HepG2 (cell line): ENCODE measurements around the gene KTI12. TPM values are rescaled to one million over a fixed set of nuclear protein-coding genes. Genes with fewer than 3 reads are reported as not detected.

ENCODE experiments used
- ATAC-seq: fragments of 200-7000 bp; cut with Tn5 transposase; 3 replicates; pipeline ENCODE4 v1.9.1; 2020; ENCODE audit warnings: mild to moderate bottlenecking, moderate library complexity
- BruUV-seq: library from RNA; stranded (reverse); fragments of 400-500 nt; replicated peaks from 2 replicates; lab custom pipeline; 2021; lab: Mats Ljungman, UMichigan
- CTCF ChIA-PET: fragments of 300-600 bp; formaldehyde crosslinking; extraction: SDS; loops from one replicate; lab custom pipeline; 2021; ENCODE audit warnings: low total read pairs, inconsistent platforms, low intra/inter-chr PET ratio; lab: Yijun Ruan, JAX
- POLR2A ChIA-PET: fragments of 350-600 bp; sonication (Branson Sonifier 250); formaldehyde crosslinking; loops from one replicate; lab custom pipeline; 2020; ENCODE audit warnings: antibody characterized with exemption, inconsistent platforms; lab: Yijun Ruan, JAX
- DNase-seq: peaks from one replicate; pipeline ENCODE4 v3.0.0-alpha.2; 2015; ENCODE audit warnings: low spot score
- FAIRE-seq: peaks from 3 replicates; lab custom pipeline; 2011; peaks lifted over from hg19 to GRCh38; lab: Jason Lieb, UNC
- H2AFZ ChIP-seq: one replicate; pipeline ENCODE4 v1.6.1; 2011; ENCODE audit warnings: low read length, inconsistent platforms
- H3K27ac ChIP-seq: fragments of 300-600 bp; 3 replicates; pipeline ENCODE4 v1.8.0; 2011; ENCODE audit warnings: mixed run types, mild to moderate bottlenecking, mixed read lengths, low read length, inconsistent platforms; ENCODE audit not compliant: insufficient read depth; ENCODE audit errors: extremely low read length
- H3K27me3 ChIP-seq, 2 experiments: fragments of 200-600 bp in 1 of 2; 2 replicates in 1 of 2; 3 replicates in 1 of 2; pipeline versions ENCODE4 v1.6.0 to v1.8.0; 2011; ENCODE audit warnings: low read length in 2 of 2, mild to moderate bottlenecking in 2 of 2, moderate library complexity in 2 of 2, inconsistent platforms in 1 of 2; ENCODE audit not compliant: insufficient read depth in 2 of 2, control insufficient read depth in 1 of 2
- H3K36me3 ChIP-seq, 2 experiments: fragments of 200-600 bp in 1 of 2; replicated peaks in 1 of 2; 2 replicates in 1 of 2; 3 replicates in 1 of 2; pipeline versions ENCODE4 v1.5.1 to v1.8.0; 2011; ENCODE audit warnings: low read length in 2 of 2, inconsistent platforms in 1 of 2; ENCODE audit not compliant: insufficient read depth in 2 of 2, control insufficient read depth in 1 of 2
- H3K4me1 ChIP-seq: 2 replicates; pipeline ENCODE4 v1.5.1; 2012; ENCODE audit warnings: low read length, inconsistent platforms; ENCODE audit not compliant: insufficient read depth
- H3K4me2 ChIP-seq: 2 replicates; pipeline ENCODE4 v1.6.0; 2011; ENCODE audit warnings: low read depth, low read length, inconsistent platforms
- H3K4me3 ChIP-seq, 3 experiments: fragments of 200-600 bp in 1 of 3; sonication (generic), shearing (Covaris generic) in 1 of 3; replicated peaks in 1 of 3; 2 replicates each; pipeline ENCODE4 v1.5.1; 2011 to 2016; ENCODE audit warnings: low read length in 3 of 3, inconsistent platforms in 2 of 3, low read depth in 2 of 3, mild to moderate bottlenecking in 2 of 3, control low read depth in 1 of 3, mixed read lengths in 1 of 3; ENCODE audit not compliant: insufficient read depth in 1 of 3
- H3K79me2 ChIP-seq: one replicate; pipeline ENCODE4 v1.6.1; 2011; ENCODE audit warnings: low read length, inconsistent platforms; ENCODE audit not compliant: insufficient read depth
- H3K9ac ChIP-seq: 2 replicates; pipeline ENCODE4 v1.6.0; 2011; ENCODE audit warnings: mild to moderate bottlenecking, low read depth, low read length, inconsistent platforms; ENCODE audit not compliant: insufficient read depth
- H3K9me3 ChIP-seq: 2 replicates; pipeline ENCODE4 v1.5.1; 2012; ENCODE audit warnings: mild to moderate bottlenecking, low read length
- H4K20me1 ChIP-seq: 2 replicates; pipeline ENCODE4 v1.6.0; 2011; ENCODE audit warnings: inconsistent platforms, mild to moderate bottlenecking, low read length, moderate library complexity; ENCODE audit not compliant: insufficient read depth
- ATF1 ChIP-seq: IDR thresholded peaks from 2 replicates; pipeline ENCODE4 v1.6.1; 2016; ENCODE audit warnings: mild to moderate bottlenecking, control low read depth
- ATF6 ChIP-seq: sonication (generic); formaldehyde crosslinking; conservative IDR thresholded peaks from 2 replicates; pipeline ENCODE4 v1.4.0; 2020; ENCODE audit warnings: missing genetic modification reagents
- MXD4 ChIP-seq: IDR thresholded peaks from 2 replicates; pipeline ENCODE4 v1.6.1; 2016; ENCODE audit warnings: mild to moderate bottlenecking, missing biosample characterization, missing genetic modification reagents
- PAF1 ChIP-seq: IDR thresholded peaks from 2 replicates; pipeline ENCODE4 v1.6.1; 2016; ENCODE audit warnings: missing genetic modification reagents, missing compliant biosample characterization
- PHF8 ChIP-seq: sonication (generic); formaldehyde crosslinking; IDR thresholded peaks from 2 replicates; pipeline ENCODE4 v1.5.0; 2020; ENCODE audit warnings: missing genetic modification reagents
- POGK ChIP-seq: sonication (generic); formaldehyde crosslinking; conservative IDR thresholded peaks from 2 replicates; pipeline ENCODE4 v1.8.0; 2022; ENCODE audit warnings: mild to moderate bottlenecking, moderate library complexity, missing genetic modification reagents
- TBL1XR1 ChIP-seq: fragments of 150-350 bp; IDR thresholded peaks from 2 replicates; pipeline ENCODE4 v1.6.1; 2014; ENCODE audit warnings: borderline replicate concordance, low read length; ENCODE audit not compliant: partially characterized antibody
- TCF12 ChIP-seq, 2 experiments: fragments of 450-650 bp in 1 of 2; sonication (generic) in 1 of 2; formaldehyde crosslinking in 1 of 2; IDR thresholded peaks; 2 replicates each; pipeline versions ENCODE4 v1.6.1 to v1.8.0; 2017 to 2022; ENCODE audit warnings: antibody characterized with exemption in 1 of 2, mild to moderate bottlenecking in 1 of 2, missing genetic modification reagents in 1 of 2, moderate library complexity in 1 of 2
- TFDP2 ChIP-seq: sonication (generic); formaldehyde crosslinking; IDR thresholded peaks from 2 replicates; pipeline ENCODE4 v1.4.0; 2020; ENCODE audit warnings: missing genetic modification reagents
- ZC3H4 ChIP-seq: sonication (generic); formaldehyde crosslinking; IDR thresholded peaks from 2 replicates; pipeline ENCODE4 v1.4.0; 2020; ENCODE audit warnings: missing genetic modification reagents, borderline replicate concordance
- ZFP91 ChIP-seq: sonication (generic); formaldehyde crosslinking; IDR thresholded peaks from 2 replicates; pipeline ENCODE4 v1.9.0; 2022; ENCODE audit warnings: missing genetic modification reagents, mild to moderate bottlenecking, borderline replicate concordance
- ZIK1 ChIP-seq: sonication (generic); formaldehyde crosslinking; IDR thresholded peaks from 2 replicates; pipeline ENCODE4 v1.5.0; 2020; ENCODE audit warnings: mild to moderate bottlenecking, low read depth, missing genetic modification reagents, borderline replicate concordance
- ZMYM3 ChIP-seq: sonication (generic); formaldehyde crosslinking; IDR thresholded peaks from 2 replicates; pipeline ENCODE4 v1.5.1; 2020; ENCODE audit warnings: mild to moderate bottlenecking, missing genetic modification reagents
- ZNF121 ChIP-seq: sonication (generic); formaldehyde crosslinking; IDR thresholded peaks from 2 replicates; pipeline ENCODE4 v1.5.0; 2020; ENCODE audit warnings: mild to moderate bottlenecking, missing genetic modification reagents
- ZNF431 ChIP-seq: sonication (generic); formaldehyde crosslinking; IDR thresholded peaks from 2 replicates; pipeline ENCODE4 v1.9.0; 2022; ENCODE audit warnings: missing genetic modification reagents, low read depth, mild to moderate bottlenecking, borderline replicate concordance
- ZNF44 ChIP-seq: sonication (generic); formaldehyde crosslinking; IDR thresholded peaks from 2 replicates; pipeline ENCODE4 v1.5.1; 2020; ENCODE audit warnings: mild to moderate bottlenecking, missing genetic modification reagents
- WGBS: methylation state at CpG from one replicate; pipeline ENCODE4 v1.1.6; 2017; ENCODE audit warnings: low lambda C conversion rate; 5-methylcytosine and 5-hydroxymethylcytosine counted together
- in situ Hi-C: cut with HindIII; loops from 2 replicates; pipeline ENCODE4 v1.10.0; 2017; ENCODE audit warnings: low pct_unique_long_range_greater_than_20kb; ENCODE audit not compliant: extremely low pct_ligation_motif_present
- intact Hi-C: fragments of 100-400 bp; cut with micrococcal nuclease; formaldehyde crosslinking; loops from one replicate; pipeline ENCODE4 v1.10.0; 2022; ENCODE audit not compliant: unreplicated experiment
- polyA plus RNA-seq, 8 experiments: library from polyadenylated mRNA; depleted of rRNA in 3 of 8; stranded (reverse) in 7 of 8; unstranded in 1 of 8; fragments of >200 nt; fragmentation: Illumina TruSeq in 4 of 8; extraction: Trizol in 4 of 8; gene quantifications; 2 replicates each; pipeline versions ENCODE4 v1.2.1 to v1.2.3, GENCODE V29; 2011 to 2016; ENCODE audit warnings: low read depth in 4 of 8, missing spikeins in 1 of 8, mixed read lengths in 1 of 8; ENCODE audit not compliant: insufficient read depth in 1 of 8
- total RNA-seq, 5 experiments: library from RNA; depleted of rRNA; stranded (reverse); fragments of >200 nt; fragmentation: Illumina TruSeq; extraction: Trizol; gene quantifications; 2 replicates each; pipeline ENCODE4 v1.2.3, GENCODE V29; 2016; ENCODE audit warnings: low read depth in 1 of 5
- TF ChIP-seq, protein P1 (sequence below): sonication (generic); formaldehyde crosslinking; IDR thresholded peaks from 2 replicates; pipeline ENCODE4 v1.4.0; 2020; ENCODE audit warnings: mild to moderate bottlenecking, missing genetic modification reagents

KTI12 gene
- total and polyA plus RNA-seq, 2 of the 13 experiments (the other 11 are each of a cell fraction or from before 2014, with no cell fraction given): 7.4 to 10.2 TPM

DNA sequence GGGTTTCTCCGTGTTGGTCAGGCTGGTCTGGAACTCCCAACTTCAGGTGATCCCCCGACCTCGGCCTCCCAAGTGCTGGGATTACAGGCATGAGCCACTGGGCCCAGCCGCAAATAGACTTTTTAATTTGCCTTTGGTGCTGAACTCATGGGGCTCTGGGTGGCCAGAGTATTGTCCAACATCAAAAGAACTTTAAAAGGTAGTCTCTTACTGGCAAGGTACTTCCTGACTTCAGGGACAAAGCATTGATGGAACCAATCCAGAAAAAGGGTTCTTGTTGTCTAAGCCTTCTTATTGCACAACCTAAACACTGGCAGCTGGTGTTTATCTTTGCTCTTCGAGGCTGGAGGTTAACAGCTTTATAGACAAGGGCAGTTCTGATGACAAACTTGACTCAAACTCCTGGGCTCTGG lies 3.8 kb upstream of the KTI12 start:
- BruUV-seq: no TSS peak
- no peak overlapping the region for H3K4me3 ChIP-seq
- H3K9me3 ChIP-seq: no peaks in the 10 kb centered on the region
- WGBS: 4% methylated on average over 4 of the region's 5 CpGs
- POLR2A ChIA-PET: interaction anchor here (0.6 to 2.8 kb wide), 7 partner anchors 9 to 42 kb away, joined by 3 to 22 read pairs (median 3); partner anchors contain the start of gene TXNDC12
- FAIRE-seq: peak; percentile 90
- DNase-seq: peak; percentile 97
- peaks cover 47% of the 10 kb centered on the region for H3K4me1 ChIP-seq
- peak overlapping the region; percentile 40 for H3K4me2 ChIP-seq
- in situ Hi-C loops (no loop called here), intact Hi-C loops (no loop called here)
- H3K79me2 ChIP-seq: peaks cover 7% of the 10 kb centered on the region
- H2AFZ ChIP-seq: no peak overlapping the region
- ATAC-seq: peak; percentile 76
- H3K27ac ChIP-seq: peak overlapping the region; percentile 56
- H3K9ac ChIP-seq: no peak overlapping the region
- no peaks in the 10 kb centered on the region; a peak in 1 of 5 replicates for H3K27me3 ChIP-seq
- H3K36me3 ChIP-seq: peaks cover 5 to 20% of the 10 kb centered on the region in 2 experiments; a peak in 4 of 5 replicates
- H4K20me1 ChIP-seq: no peaks in the 10 kb centered on the region
- CTCF ChIA-PET: no interaction called here
- TF ChIP-seq ZNF431 (CRISPR knock-in tag): peak; percentile 80; the same call in 1 of the 2 replicates
- peak; percentile 61; the same call in 1 of the 2 replicates for TF ChIP-seq ZMYM3 (CRISPR knock-in tag)
- TF ChIP-seq PHF8 (CRISPR knock-in tag): no peak
- no peak for TF ChIP-seq ZC3H4 (CRISPR knock-in tag)
- peak; percentile 67; the same call in 1 of the 2 replicates for TF ChIP-seq MXD4
- TF ChIP-seq, protein P1, sequence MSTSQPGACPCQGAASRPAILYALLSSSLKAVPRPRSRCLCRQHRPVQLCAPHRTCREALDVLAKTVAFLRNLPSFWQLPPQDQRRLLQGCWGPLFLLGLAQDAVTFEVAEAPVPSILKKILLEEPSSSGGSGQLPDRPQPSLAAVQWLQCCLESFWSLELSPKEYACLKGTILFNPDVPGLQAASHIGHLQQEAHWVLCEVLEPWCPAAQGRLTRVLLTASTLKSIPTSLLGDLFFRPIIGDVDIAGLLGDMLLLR (CRISPR knock-in tag): no peak
- TF ChIP-seq TFDP2 (CRISPR knock-in tag): peak; percentile 65; the same call in 1 of the 2 replicates
- TF ChIP-seq ATF6 (CRISPR knock-in tag): no peak
- TF ChIP-seq ATF1 (CRISPR knock-in tag): no peak; the same call in 1 of the 2 replicates
- TF ChIP-seq TBL1XR1: no peak
- no peak for TF ChIP-seq ZNF44 (CRISPR knock-in tag)
- no peak for TF ChIP-seq ZIK1 (CRISPR knock-in tag)
- peak; percentile 49; the same call in 1 of the 2 replicates for TF ChIP-seq ZNF121
- peak; percentile 37; the same call in 1 of the 2 replicates for TF ChIP-seq PAF1 (CRISPR knock-in tag)
- peak; percentile 37 for TF ChIP-seq ZFP91 (CRISPR knock-in tag)
- peak; percentile 80 for TF ChIP-seq POGK
- no peak for TF ChIP-seq TCF12 (IDR thresholded peaks at IDR 0.05)
- TF ChIP-seq TCF12 (CRISPR knock-in tag; IDR thresholded peaks at IDR 0.05): peak; percentile 82; the same call in 1 of the 2 replicates
